ENCODE measurements around the gene SLC44A1. TPM values are rescaled to one million over a fixed set of nuclear protein-coding genes. Genes with fewer than 3 reads are reported as not detected.

SLC44A1 gene
- total and polyA plus RNA-seq, 2 of the 13 experiments (the other 11 are each of a cell fraction or from before 2014, with no cell fraction given), result 21.4 to 40.8 TPM

DNA sequence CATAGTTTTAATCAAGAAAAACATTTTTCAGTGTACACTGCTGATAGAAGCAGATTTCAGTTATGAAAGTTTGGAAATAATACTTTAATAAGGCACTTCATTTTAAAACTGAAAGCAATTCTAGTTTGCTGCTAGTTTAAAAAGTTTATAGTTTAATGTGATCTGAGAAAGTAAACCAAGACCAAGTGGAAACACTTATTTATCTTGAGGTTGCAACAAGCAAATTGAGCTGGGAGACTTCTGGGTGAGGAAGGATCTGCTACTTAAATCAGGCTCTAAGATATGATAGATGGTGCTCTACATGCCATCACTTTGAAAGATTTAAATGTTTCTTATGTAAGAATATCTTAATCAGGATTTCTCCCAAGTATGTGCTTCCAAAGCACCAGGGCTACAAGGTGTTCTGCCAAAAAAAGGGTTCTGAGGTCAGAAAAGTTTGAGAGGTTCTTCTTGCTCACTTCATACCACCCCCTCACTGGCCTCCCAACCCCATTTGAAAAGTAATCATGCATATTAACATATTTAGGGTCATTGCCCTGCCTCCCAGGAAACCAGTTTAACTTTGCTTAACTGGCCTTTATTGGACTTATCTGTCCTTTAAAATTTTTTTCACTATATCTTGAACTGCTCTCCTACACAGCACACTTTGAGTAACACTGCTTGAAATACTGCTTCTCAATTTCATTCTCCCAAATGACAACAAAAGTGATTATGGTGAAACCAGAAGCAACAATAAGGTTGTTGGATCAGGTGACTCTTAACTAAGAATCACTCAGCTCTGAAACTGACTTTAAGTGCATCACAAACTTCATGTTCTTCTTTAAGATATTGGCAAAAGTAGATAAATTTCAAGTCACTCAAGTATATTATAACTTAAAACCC is 15.5 kb downstream of the SLC44A1 start:
- DNase-seq (ENCODE audit: low spot score), result no peak
- H4K20me1 ChIP-seq (ENCODE audit: insufficient read depth, low read length), result no peaks in the 10 kb centered on the region
- no peak for ATAC-seq
- H3K36me3 ChIP-seq (replicated peaks in 1 of 2; ENCODE audit: control insufficient read depth in 1 of 2, insufficient read depth in 2 of 2, low read length in 2 of 2), result no peaks in the 10 kb centered on the region
- ChIA-PET POLR2A (no interaction called here), CTCF (ENCODE audit: low intra/inter-chr PET ratio, low total read pairs) (no interaction called here)
- in situ Hi-C loops (cut with HindIII; ENCODE audit: extremely low pct_ligation_motif_present, low pct_unique_long_range_greater_than_20kb), result no loop called here
- H3K9ac ChIP-seq (ENCODE audit: insufficient read depth, low read depth, low read length), result no peak overlapping the region
- H3K9me3 ChIP-seq (ENCODE audit: low read length), result no peaks in the 10 kb centered on the region
- TF ChIP-seq, protein P1, sequence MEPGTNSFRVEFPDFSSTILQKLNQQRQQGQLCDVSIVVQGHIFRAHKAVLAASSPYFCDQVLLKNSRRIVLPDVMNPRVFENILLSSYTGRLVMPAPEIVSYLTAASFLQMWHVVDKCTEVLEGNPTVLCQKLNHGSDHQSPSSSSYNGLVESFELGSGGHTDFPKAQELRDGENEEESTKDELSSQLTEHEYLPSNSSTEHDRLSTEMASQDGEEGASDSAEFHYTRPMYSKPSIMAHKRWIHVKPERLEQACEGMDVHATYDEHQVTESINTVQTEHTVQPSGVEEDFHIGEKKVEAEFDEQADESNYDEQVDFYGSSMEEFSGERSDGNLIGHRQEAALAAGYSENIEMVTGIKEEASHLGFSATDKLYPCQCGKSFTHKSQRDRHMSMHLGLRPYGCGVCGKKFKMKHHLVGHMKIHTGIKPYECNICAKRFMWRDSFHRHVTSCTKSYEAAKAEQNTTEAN (CRISPR knock-in tag; conservative IDR thresholded peaks at IDR 0.05), result no peak
- TF ChIP-seq FOXA1 (IDR thresholded peaks at IDR 0.05) (no peak), FOXA1 (CRISPR knock-in tag; IDR thresholded peaks at IDR 0.05) (no peak), POLR2A (IDR thresholded peaks at IDR 0.05; ENCODE audit: insufficient read depth in 1 of 2, low read depth in 2 of 2, low read length in 2 of 2) (no peak), ZNF296 (CRISPR knock-in tag; conservative IDR thresholded peaks at IDR 0.05) (no peak), ZNF570 (CRISPR knock-in tag; IDR thresholded peaks at IDR 0.05; ENCODE audit: borderline replicate concordance) (no peak), ZFP41 (CRISPR knock-in tag; IDR thresholded peaks at IDR 0.05; ENCODE audit: borderline replicate concordance) (no peak), CREM (IDR thresholded peaks at IDR 0.05) (no peak), CREM (CRISPR knock-in tag; IDR thresholded peaks at IDR 0.05) (no peak), ELF4 (CRISPR knock-in tag; IDR thresholded peaks at IDR 0.05; ENCODE audit: borderline replicate concordance) (no peak), SPEN (CRISPR knock-in tag; IDR thresholded peaks at IDR 0.05; ENCODE audit: low read depth) (no peak), ZNF136 (CRISPR knock-in tag; IDR thresholded peaks at IDR 0.05; ENCODE audit: low read depth) (no peak), KLF13 (CRISPR knock-in tag; IDR thresholded peaks at IDR 0.05) (no peak)
- TF ChIP-seq, protein P2, sequence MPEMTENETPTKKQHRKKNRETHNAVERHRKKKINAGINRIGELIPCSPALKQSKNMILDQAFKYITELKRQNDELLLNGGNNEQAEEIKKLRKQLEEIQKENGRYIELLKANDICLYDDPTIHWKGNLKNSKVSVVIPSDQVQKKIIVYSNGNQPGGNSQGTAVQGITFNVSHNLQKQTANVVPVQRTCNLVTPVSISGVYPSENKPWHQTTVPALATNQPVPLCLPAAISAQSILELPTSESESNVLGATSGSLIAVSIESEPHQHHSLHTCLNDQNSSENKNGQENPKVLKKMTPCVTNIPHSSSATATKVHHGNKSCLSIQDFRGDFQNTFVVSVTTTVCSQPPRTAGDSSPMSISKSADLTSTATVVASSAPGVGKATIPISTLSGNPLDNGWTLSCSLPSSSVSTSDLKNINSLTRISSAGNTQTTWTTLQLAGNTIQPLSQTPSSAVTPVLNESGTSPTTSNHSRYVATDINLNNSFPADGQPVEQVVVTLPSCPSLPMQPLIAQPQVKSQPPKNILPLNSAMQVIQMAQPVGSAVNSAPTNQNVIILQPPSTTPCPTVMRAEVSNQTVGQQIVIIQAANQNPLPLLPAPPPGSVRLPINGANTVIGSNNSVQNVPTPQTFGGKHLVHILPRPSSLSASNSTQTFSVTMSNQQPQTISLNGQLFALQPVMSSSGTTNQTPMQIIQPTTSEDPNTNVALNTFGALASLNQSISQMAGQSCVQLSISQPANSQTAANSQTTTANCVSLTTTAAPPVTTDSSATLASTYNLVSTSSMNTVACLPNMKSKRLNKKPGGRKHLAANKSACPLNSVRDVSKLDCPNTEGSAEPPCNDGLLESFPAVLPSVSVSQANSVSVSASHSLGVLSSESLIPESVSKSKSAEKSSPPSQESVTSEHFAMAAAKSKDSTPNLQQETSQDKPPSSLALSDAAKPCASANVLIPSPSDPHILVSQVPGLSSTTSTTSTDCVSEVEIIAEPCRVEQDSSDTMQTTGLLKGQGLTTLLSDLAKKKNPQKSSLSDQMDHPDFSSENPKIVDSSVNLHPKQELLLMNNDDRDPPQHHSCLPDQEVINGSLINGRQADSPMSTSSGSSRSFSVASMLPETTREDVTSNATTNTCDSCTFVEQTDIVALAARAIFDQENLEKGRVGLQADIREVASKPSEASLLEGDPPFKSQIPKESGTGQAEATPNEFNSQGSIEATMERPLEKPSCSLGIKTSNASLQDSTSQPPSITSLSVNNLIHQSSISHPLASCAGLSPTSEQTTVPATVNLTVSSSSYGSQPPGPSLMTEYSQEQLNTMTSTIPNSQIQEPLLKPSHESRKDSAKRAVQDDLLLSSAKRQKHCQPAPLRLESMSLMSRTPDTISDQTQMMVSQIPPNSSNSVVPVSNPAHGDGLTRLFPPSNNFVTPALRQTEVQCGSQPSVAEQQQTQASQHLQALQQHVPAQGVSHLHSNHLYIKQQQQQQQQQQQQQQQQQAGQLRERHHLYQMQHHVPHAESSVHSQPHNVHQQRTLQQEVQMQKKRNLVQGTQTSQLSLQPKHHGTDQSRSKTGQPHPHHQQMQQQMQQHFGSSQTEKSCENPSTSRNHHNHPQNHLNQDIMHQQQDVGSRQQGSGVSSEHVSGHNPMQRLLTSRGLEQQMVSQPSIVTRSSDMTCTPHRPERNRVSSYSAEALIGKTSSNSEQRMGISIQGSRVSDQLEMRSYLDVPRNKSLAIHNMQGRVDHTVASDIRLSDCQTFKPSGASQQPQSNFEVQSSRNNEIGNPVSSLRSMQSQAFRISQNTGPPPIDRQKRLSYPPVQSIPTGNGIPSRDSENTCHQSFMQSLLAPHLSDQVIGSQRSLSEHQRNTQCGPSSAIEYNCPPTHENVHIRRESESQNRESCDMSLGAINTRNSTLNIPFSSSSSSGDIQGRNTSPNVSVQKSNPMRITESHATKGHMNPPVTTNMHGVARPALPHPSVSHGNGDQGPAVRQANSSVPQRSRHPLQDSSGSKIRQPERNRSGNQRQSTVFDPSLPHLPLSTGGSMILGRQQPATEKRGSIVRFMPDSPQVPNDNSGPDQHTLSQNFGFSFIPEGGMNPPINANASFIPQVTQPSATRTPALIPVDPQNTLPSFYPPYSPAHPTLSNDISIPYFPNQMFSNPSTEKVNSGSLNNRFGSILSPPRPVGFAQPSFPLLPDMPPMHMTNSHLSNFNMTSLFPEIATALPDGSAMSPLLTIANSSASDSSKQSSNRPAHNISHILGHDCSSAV (CRISPR knock-in tag; IDR thresholded peaks at IDR 0.05; ENCODE audit: borderline replicate concordance), result no peak
- H3K4me2 ChIP-seq (ENCODE audit: low read depth, low read length), result no peak overlapping the region
- H2AFZ ChIP-seq (ENCODE audit: low read length), result no peak overlapping the region
- peak; percentile 8 for FAIRE-seq
- peaks cover 50% of the 10 kb centered on the region for H3K4me1 ChIP-seq (ENCODE audit: insufficient read depth, low read length)
- no peak overlapping the region for H3K27ac ChIP-seq (ENCODE audit: extremely low read length, insufficient read depth, low read length)
- intact Hi-C loops (cut with micrococcal nuclease; ENCODE audit: unreplicated experiment), result no loop called here
- H3K27me3 ChIP-seq (ENCODE audit: control insufficient read depth in 1 of 2, insufficient read depth in 2 of 2, low read length in 2 of 2), result no peaks in the 10 kb centered on the region
- no peak overlapping the region for H3K4me3 ChIP-seq (replicated peaks in 1 of 3; ENCODE audit: insufficient read depth in 1 of 3, low read depth in 2 of 3, low read length in 3 of 3)
- H3K79me2 ChIP-seq (ENCODE audit: insufficient read depth, low read length), result peaks cover 35% of the 10 kb centered on the region
- BruUV-seq (replicated peaks), result no TSS peak
